Islet precursor cell (in vitro differentiated cells): ENCODE data around the gene DAPK1.
A peak's percentile ranks its signal among the peaks of the same experiment; 100 is the strongest.

Source experiments
- DNase-seq: peaks from one replicate; pipeline ENCODE4 v3.0.0-alpha.2; 2018

The DAPK1 gene

GRCh38 chr9:87497604-87498045 lies at the start of gene DAPK1:
Gene DAPK1, plus strand, starts transcription at chr9:87497867. Its CDS starts 1,211 bp downstream, at chr9:87499078.
- DNase-seq, result peak; percentile 93

GRCh38 chr9:87451149-87451548 lies 46.5 kb upstream of the DAPK1 start:
- no peak for DNase-seq

GRCh38 chr9:87455407-87455806 lies 42.3 kb upstream of the DAPK1 start:
- DNase-seq, result no peak

GRCh38 chr9:87461256-87461655 lies 36.4 kb upstream of the DAPK1 start:
- no peak for DNase-seq

- DNase-seq, result no peak
These were observed 33.3 kb upstream of the DAPK1 start for GRCh38 chr9:87464110-87464991.

- no peak for DNase-seq
These were observed 32.7 kb upstream of the DAPK1 start for GRCh38 chr9:87464992-87465378.

- DNase-seq, result no peak
These were observed 31.9 kb upstream of the DAPK1 start for GRCh38 chr9:87465816-87466215.

- no peak for DNase-seq
These were observed 30.5 kb upstream of the DAPK1 start for GRCh38 chr9:87467187-87467586.

- no peak for DNase-seq
These were observed 27.7 kb upstream of the DAPK1 start for GRCh38 chr9:87469793-87470465.

- no peak for DNase-seq
These were observed 25.9 kb upstream of the DAPK1 start for GRCh38 chr9:87471746-87472145.

GRCh38 chr9:87475463-87475862 lies 22.2 kb upstream of the DAPK1 start:
- no peak for DNase-seq

GRCh38 chr9:87478226-87478992 lies 19.3 kb upstream of the DAPK1 start:
- DNase-seq, result no peak

- DNase-seq, result no peak
These were observed 17.9 kb upstream of the DAPK1 start for GRCh38 chr9:87479801-87480201.

- no peak for DNase-seq
These were observed 15.5 kb upstream of the DAPK1 start for GRCh38 chr9:87481890-87482855.

- DNase-seq, result no peak
These were observed 7.4 kb upstream of the DAPK1 start for GRCh38 chr9:87490225-87490624.

GRCh38 chr9:87490907-87491306 lies 6.8 kb upstream of the DAPK1 start:
- DNase-seq, result no peak

- no peak for DNase-seq
These were observed 6.1 kb upstream of the DAPK1 start for GRCh38 chr9:87491523-87491922.

- DNase-seq, result no peak
These were observed 5.0 kb upstream of the DAPK1 start for GRCh38 chr9:87492642-87493041.

- DNase-seq, result peak; percentile 71
These were observed 2.6 kb upstream of the DAPK1 start for GRCh38 chr9:87494970-87495471.

- DNase-seq, result no peak
These were observed 525 bp upstream of the DAPK1 start for GRCh38 chr9:87497080-87497603.

GRCh38 chr9:87498046-87498810 lies 561 bp downstream of the DAPK1 start:
- peak; percentile 88 for DNase-seq
